ENCODE data around the gene ZNF500. TPM values are rescaled to one million over a fixed set of nuclear protein-coding genes. Genes with fewer than 3 reads are reported as not detected.

ZNF500 gene
- total RNA-seq, 1 experiment from 2014 or later: 20.1 TPM

- H4K20me1 ChIP-seq (ENCODE audit: insufficient read depth): no peaks in the 10 kb centered on the region
- ATAC-seq: no peak
- no peak overlapping the region for H2AFZ ChIP-seq (ENCODE audit: low read depth, low read length, poor library complexity, severe bottlenecking)
- H3K4me1 ChIP-seq (ENCODE audit: control insufficient read depth in 1 of 2, insufficient read depth in 2 of 2, low read length in 2 of 2): peaks cover 13 to 20% of the 10 kb centered on the region in 2 experiments
- H3K27ac ChIP-seq (ENCODE audit: low read depth, low read length): peak overlapping the region; percentile 89; the same call in 1 of the 2 replicates
- BruUV-seq (replicated peaks): no TSS peak
- ChIA-PET CTCF (interaction anchor here (1.0 kb wide), 1 partner anchor 239 kb away, joined by 3 read pairs; no protein-coding TSS in a partner anchor), RAD21 (ENCODE audit: low non-redundant PET in 1 of 2, low total read pairs in 2 of 2, uncharacterized antibody in 2 of 2, unreplicated experiment in 2 of 2) (interaction anchor here (1.2 to 1.5 kb wide), 2 partner anchors 35 to 36 kb away, joined by 3 read pairs; partner anchors contain the start of gene ZNF500 (in 1 of the 2)), POLR2A (interaction anchor here (0.6 to 1.6 kb wide), 4 partner anchors 11 to 141 kb away, joined by 3 to 6 read pairs (median 4); partner anchors contain the start of genes ANKS3 and DNAAF8)
- H3K9me3 ChIP-seq (ENCODE audit: control insufficient read depth in 1 of 2, insufficient read depth in 1 of 2, low read depth in 1 of 2, low read length in 2 of 2): no peaks in the 10 kb centered on the region
- no peaks in the 10 kb centered on the region for H3K27me3 ChIP-seq (ENCODE audit: insufficient read depth, low read length)
- no peak for DNase-seq (ENCODE audit: low read depth, low spot score)
- H3K4me2 ChIP-seq (ENCODE audit: low read length): peak overlapping the region; percentile 97
- peak overlapping the region; percentile 60 to 62 for H3K4me3 ChIP-seq (replicated peaks in 1 of 2; ENCODE audit: low read depth in 1 of 2, low read length in 2 of 2)
- TF ChIP-seq ZFX (IDR thresholded peaks at IDR 0.05) (no peak), RAD21 (IDR thresholded peaks at IDR 0.05; ENCODE audit: low read depth) (no peak), EGR1 (IDR thresholded peaks at IDR 0.05; ENCODE audit: low read depth) (no peak), TCF7L2 (IDR thresholded peaks at IDR 0.05; ENCODE audit: borderline replicate concordance, extremely low read depth, insufficient read depth, insufficient read length) (no peak), ELF1 (IDR thresholded peaks at IDR 0.05; ENCODE audit: borderline replicate concordance, low read depth) (no peak), POLR2AphosphoS5 (IDR thresholded peaks at IDR 0.05; ENCODE audit: low read depth, low read length) (no peak), YY1 (IDR thresholded peaks at IDR 0.05; ENCODE audit: extremely low read depth, insufficient replicate concordance, low read depth, low read length) (no peak), EZH2phosphoT487 (IDR thresholded peaks at IDR 0.05; ENCODE audit: borderline replicate concordance) (no peak), SIN3A (IDR thresholded peaks at IDR 0.05; ENCODE audit: low read depth) (no peak), ZNF274 (IDR thresholded peaks at IDR 0.05; ENCODE audit: low read depth, low read length) (no peak), FOSL1 (IDR thresholded peaks at IDR 0.05; ENCODE audit: low read depth) (no peak), JUND (IDR thresholded peaks at IDR 0.05) (no peak), POLR2A (IDR thresholded peaks at IDR 0.05; ENCODE audit: borderline replicate concordance, extremely low read depth, insufficient read depth, insufficient read length) (no peak), SP1 (IDR thresholded peaks at IDR 0.05; ENCODE audit: low read depth) (no peak), CTCF (IDR thresholded peaks at IDR 0.05 in 2 of 3, conservative IDR thresholded peaks at IDR 0.05 in 1 of 3; ENCODE audit: borderline replicate concordance in 1 of 3, insufficient read depth in 1 of 3, low read depth in 2 of 3, low read length in 2 of 3) (no peak), SRF (IDR thresholded peaks at IDR 0.05; ENCODE audit: low read depth) (no peak)
- TF ChIP-seq, protein P1, sequence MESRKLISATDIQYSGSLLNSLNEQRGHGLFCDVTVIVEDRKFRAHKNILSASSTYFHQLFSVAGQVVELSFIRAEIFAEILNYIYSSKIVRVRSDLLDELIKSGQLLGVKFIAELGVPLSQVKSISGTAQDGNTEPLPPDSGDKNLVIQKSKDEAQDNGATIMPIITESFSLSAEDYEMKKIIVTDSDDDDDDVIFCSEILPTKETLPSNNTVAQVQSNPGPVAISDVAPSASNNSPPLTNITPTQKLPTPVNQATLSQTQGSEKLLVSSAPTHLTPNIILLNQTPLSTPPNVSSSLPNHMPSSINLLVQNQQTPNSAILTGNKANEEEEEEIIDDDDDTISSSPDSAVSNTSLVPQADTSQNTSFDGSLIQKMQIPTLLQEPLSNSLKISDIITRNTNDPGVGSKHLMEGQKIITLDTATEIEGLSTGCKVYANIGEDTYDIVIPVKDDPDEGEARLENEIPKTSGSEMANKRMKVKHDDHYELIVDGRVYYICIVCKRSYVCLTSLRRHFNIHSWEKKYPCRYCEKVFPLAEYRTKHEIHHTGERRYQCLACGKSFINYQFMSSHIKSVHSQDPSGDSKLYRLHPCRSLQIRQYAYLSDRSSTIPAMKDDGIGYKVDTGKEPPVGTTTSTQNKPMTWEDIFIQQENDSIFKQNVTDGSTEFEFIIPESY (IDR thresholded peaks at IDR 0.05; ENCODE audit: extremely low read depth, insufficient replicate concordance, low read length): no peak
- TF ChIP-seq, protein P2, sequence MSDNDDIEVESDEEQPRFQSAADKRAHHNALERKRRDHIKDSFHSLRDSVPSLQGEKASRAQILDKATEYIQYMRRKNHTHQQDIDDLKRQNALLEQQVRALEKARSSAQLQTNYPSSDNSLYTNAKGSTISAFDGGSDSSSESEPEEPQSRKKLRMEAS (IDR thresholded peaks at IDR 0.05): no peak
- TF ChIP-seq, protein P3, sequence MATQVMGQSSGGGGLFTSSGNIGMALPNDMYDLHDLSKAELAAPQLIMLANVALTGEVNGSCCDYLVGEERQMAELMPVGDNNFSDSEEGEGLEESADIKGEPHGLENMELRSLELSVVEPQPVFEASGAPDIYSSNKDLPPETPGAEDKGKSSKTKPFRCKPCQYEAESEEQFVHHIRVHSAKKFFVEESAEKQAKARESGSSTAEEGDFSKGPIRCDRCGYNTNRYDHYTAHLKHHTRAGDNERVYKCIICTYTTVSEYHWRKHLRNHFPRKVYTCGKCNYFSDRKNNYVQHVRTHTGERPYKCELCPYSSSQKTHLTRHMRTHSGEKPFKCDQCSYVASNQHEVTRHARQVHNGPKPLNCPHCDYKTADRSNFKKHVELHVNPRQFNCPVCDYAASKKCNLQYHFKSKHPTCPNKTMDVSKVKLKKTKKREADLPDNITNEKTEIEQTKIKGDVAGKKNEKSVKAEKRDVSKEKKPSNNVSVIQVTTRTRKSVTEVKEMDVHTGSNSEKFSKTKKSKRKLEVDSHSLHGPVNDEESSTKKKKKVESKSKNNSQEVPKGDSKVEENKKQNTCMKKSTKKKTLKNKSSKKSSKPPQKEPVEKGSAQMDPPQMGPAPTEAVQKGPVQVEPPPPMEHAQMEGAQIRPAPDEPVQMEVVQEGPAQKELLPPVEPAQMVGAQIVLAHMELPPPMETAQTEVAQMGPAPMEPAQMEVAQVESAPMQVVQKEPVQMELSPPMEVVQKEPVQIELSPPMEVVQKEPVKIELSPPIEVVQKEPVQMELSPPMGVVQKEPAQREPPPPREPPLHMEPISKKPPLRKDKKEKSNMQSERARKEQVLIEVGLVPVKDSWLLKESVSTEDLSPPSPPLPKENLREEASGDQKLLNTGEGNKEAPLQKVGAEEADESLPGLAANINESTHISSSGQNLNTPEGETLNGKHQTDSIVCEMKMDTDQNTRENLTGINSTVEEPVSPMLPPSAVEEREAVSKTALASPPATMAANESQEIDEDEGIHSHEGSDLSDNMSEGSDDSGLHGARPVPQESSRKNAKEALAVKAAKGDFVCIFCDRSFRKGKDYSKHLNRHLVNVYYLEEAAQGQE (IDR thresholded peaks at IDR 0.05; ENCODE audit: low read depth): no peak
- peaks cover 14 to 18% of the 10 kb centered on the region in 2 experiments; a peak in 3 of 4 replicates for H3K36me3 ChIP-seq (ENCODE audit: control insufficient read depth in 1 of 2, insufficient read depth in 2 of 2, low read length in 2 of 2)
- no peaks in the 10 kb centered on the region for H3K79me2 ChIP-seq (ENCODE audit: insufficient read depth, low read length)
- no peaks in the 10 kb centered on the region for H3K9me2 ChIP-seq (ENCODE audit: insufficient read depth)
- peak overlapping the region; percentile 76 for H3K9ac ChIP-seq (ENCODE audit: low read length)
- intact Hi-C loops (cut with micrococcal nuclease): no loop called here
Measured at GRCh38 chr16:4803401-4803844, 36.5 kb upstream of the ZNF500 start.
